Stimulated activated naive CD8-positive, alpha-beta T cell treated with anti-CD3 and anti-CD28 coated beads, Interleukin-15, Interleukin-2, amounts not matched to agents 100 U/mL and 50 U/mL, for 24 hours (primary cell): ENCODE measurements around the gene BIVM.

Experiments
- ATAC-seq: fragments of 150-1000 bp; cut with Tn5 transposase; one replicate; pipeline ENCODE4 v1.10.0; 2021
- DNase-seq: peaks from one replicate; pipeline ENCODE4 v3.0.0; 2021

Gene BIVM

DNA sequence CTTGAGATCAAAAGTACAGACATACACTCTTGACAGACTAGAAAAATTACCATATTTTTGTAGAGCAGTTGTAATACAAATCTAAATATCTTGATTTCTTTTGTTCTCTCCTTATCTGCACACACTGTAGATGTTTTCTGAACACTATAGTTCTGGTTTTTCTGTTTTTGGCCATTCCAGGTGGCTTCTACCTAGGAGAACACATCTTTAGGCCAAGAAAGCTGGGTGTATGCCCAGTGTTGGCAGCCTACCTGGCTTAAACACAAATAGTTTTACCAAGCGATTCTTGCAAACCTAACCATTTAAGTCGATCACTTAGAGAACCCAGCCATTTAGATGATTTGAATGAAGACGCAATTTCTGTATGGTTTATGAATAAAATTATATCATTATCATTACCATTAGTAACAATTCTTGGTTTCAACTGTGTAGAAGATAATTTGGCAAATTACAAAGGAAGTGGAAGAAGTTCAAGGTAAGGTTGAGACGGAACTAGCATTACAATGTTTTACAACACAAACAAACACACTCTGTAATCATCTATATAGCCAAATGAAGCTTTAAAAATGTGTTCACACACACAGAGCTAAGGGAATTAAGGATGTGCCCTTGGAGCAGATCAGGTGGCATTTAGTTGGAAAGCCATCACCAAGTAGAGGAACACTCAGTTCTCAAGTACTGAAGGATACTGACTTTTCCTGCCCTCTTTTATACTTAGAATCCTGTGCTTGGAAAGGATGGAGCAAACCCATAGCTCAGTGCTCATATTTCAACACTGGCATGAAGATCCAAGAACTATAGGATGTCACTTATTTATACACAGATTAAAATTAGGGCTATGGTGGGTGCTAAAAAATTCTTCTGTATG is 83.1 kb downstream of the BIVM start:
- no peak for DNase-seq
- no peak for ATAC-seq
